Prostate gland (tissue), 2 donors: ENCODE measurements around the gene UTP4.

Experiments used
- CTCF ChIP-seq, 4 experiments: fragments of 200-600 bp in 2 of 4; fragments of 450-650 bp in 2 of 4; sonication (generic) in 2 of 4; IDR thresholded peaks; 1 replicate in 3 of 4; 2 replicates in 1 of 4; pipeline ENCODE4 v1.5.1; 2016 to 2019; ENCODE audit warnings: antibody characterized with exemption in 4 of 4, mild to moderate bottlenecking in 2 of 4, moderate library complexity in 2 of 4
- POLR2A ChIP-seq: fragments of 450-650 bp; IDR thresholded peaks from one replicate; pipeline ENCODE4 v1.6.1; 2016; ENCODE audit warnings: antibody characterized with exemption, mild to moderate bottlenecking

GRCh38 chr16:69110406-69110805 lies 22.0 kb upstream of the UTP4 start:
- TF ChIP-seq POLR2A (no peak), CTCF (IDR thresholded peaks at IDR 0.05) (no peak)
